ENCODE results near the gene DEAF1.

Gene DEAF1

DNA sequence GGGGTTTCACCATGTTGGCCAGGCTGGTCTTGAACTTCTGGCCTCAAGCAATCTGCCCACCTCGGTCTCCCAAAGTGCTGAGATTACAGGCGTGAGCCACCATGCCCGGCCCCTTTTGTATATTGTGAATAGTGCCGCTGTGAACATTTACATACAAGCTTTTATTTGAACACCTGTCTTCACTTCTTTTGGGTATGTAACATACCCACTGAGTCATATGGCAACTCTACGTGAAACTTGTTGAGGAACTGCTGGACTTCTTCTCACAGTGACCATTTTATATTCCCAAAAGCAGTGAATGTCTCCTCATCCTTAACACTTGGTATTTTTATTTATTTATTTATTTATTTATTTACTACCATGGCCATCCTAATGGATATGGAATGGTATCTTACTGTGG lies 64.2 kb downstream of the DEAF1 start:
- DNase-seq (ENCODE audit: low read depth, low spot score), result no peak
- TF ChIP-seq, protein P1, sequence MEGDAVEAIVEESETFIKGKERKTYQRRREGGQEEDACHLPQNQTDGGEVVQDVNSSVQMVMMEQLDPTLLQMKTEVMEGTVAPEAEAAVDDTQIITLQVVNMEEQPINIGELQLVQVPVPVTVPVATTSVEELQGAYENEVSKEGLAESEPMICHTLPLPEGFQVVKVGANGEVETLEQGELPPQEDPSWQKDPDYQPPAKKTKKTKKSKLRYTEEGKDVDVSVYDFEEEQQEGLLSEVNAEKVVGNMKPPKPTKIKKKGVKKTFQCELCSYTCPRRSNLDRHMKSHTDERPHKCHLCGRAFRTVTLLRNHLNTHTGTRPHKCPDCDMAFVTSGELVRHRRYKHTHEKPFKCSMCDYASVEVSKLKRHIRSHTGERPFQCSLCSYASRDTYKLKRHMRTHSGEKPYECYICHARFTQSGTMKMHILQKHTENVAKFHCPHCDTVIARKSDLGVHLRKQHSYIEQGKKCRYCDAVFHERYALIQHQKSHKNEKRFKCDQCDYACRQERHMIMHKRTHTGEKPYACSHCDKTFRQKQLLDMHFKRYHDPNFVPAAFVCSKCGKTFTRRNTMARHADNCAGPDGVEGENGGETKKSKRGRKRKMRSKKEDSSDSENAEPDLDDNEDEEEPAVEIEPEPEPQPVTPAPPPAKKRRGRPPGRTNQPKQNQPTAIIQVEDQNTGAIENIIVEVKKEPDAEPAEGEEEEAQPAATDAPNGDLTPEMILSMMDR (IDR thresholded peaks at IDR 0.05; ENCODE audit: insufficient read depth, low read length, missing control alignments), result no peak
- POLR2A ChIA-PET, result no interaction called here
- CTCF ChIA-PET, result no interaction called here
- no peak overlapping the region for H3K4me3 ChIP-seq (ENCODE audit: low read depth, low read length)

DNA sequence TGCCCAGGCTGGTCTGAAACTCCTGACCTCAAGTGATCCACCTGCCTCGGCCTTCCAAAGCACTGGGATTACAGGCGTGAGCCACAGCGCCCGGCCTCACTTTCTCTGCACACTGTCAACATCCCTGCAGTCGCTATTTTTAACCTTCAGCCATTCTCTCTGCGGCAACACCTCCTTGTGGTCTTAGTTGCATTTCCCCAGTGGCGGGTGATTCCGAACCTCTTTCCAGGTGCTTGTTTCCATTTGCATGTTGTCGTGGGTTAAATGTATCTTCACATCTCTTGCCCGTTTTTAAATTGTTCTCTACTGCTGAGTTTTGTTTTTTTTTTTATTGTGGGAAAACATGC lies 65.8 kb downstream of the DEAF1 start:
- TF ChIP-seq, protein P1 (IDR thresholded peaks at IDR 0.05; ENCODE audit: insufficient read depth, low read length, missing control alignments), result no peak
- DNase-seq (ENCODE audit: low read depth, low spot score), result no peak
- ChIA-PET POLR2A (no interaction called here), CTCF (interaction anchor here (1.2 kb wide), 1 partner anchor 98 kb away, joined by 4 read pairs; no protein-coding TSS in a partner anchor)
- H3K4me3 ChIP-seq (ENCODE audit: low read depth, low read length), result no peak overlapping the region

DNA sequence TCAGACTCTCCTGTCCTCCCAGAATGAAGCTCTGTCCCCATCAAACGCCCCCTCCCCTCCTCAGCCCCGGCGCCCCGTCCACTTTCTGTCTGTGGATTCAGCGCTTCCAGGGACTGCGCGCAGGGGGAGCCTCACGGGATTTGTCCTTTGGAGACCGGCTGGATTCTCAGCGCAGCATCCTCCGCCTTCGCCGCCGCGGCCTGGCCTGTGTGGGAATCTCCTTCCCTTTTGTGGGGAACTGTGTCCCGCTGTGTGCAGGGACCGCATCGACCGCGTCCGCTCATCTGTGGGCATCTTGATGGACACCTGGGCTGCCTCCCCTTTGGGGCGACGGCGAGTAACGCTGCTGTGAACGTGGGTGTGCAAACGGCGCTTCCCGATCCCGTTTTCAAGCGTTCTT lies 67.0 kb downstream of the DEAF1 start:
- POLR2A ChIA-PET, result no interaction called here

DNA sequence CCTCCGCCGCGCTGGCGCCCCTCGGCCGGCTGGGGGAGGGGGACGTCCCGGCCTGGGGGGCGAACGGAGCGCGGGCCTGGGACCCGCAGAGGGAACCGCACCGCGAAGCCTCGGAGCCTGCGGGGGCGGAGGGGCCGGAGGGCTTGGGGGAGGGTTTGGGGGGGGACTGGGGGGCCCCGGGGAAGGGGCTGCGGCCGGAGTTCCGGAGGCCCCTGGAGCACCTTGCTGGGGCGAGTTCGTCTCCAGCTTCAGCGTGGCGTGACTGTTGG lies 67.8 kb downstream of the DEAF1 start:
- TF ChIP-seq, protein P1 (IDR thresholded peaks at IDR 0.05; ENCODE audit: insufficient read depth, low read length, missing control alignments), result no peak
- H3K4me3 ChIP-seq (ENCODE audit: low read depth, low read length), result no peak overlapping the region
- POLR2A ChIA-PET, result no interaction called here
- DNase-seq (ENCODE audit: low read depth, low spot score), result no peak
- CTCF ChIA-PET, result no interaction called here

More for the DNA sequence above, 67.0 kb downstream of the DEAF1 start:
- DNase-seq (ENCODE audit: low read depth, low spot score), result no peak
- TF ChIP-seq, protein P1 (IDR thresholded peaks at IDR 0.05; ENCODE audit: insufficient read depth, low read length, missing control alignments), result no peak
- H3K4me3 ChIP-seq (ENCODE audit: low read depth, low read length), result no peak overlapping the region
- CTCF ChIA-PET, result no interaction called here

DNA sequence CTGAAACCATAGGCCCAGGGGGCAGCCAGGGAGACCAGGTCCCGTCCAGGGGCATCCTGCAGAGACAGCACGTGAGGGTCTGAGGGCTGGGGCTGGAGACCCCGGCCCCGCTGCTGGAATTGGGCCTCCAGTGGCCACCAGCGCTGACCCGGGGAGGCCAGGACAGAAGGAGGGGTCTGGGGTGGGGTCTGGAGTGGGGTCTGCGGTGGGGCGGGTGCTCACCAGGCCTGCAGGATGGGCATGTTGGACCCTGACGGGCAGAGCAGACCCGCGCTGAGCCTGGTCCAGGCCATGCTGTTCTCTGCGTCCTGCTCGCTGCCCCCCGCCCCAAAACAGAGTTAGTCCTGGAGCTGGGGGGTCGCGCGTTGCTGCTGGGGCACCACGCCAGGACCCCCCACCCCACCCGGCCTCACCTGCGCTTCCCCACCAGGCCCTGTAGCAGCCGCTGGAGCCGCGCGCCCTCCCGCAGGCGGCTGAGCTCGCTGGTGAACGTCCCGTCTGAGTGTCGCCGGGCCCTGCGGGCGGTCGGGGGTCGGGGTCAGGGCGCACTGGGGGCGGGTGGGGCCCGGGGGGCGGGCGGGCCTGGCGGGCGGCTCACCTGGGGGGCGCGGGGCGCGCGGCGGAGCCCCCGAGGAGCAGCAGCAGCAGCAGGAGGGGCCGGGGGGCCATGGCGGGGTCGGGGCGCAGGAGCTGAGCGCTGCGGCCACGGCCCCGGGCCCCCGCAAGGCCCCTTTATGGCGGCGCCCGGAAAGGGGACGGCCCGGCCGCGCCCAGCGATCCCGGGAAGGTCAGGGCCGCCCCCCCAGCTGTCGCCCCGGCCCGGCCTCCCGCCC lies 68.3 kb downstream of the DEAF1 start, which contains the start of gene SCT:
Gene SCT, minus strand, starts transcription at position 707 of the 833 bp plus-strand sequence. Its CDS starts 38 bp downstream, at position 669.
- ChIA-PET POLR2A (no interaction called here), CTCF (no interaction called here)
- H3K4me3 ChIP-seq (ENCODE audit: low read depth, low read length), result no peak within 1 kb of the TSS
- TF ChIP-seq, protein P1 (IDR thresholded peaks at IDR 0.05; ENCODE audit: insufficient read depth, low read length, missing control alignments), result no peak
- no peak for DNase-seq (ENCODE audit: low read depth, low spot score)

DNA sequence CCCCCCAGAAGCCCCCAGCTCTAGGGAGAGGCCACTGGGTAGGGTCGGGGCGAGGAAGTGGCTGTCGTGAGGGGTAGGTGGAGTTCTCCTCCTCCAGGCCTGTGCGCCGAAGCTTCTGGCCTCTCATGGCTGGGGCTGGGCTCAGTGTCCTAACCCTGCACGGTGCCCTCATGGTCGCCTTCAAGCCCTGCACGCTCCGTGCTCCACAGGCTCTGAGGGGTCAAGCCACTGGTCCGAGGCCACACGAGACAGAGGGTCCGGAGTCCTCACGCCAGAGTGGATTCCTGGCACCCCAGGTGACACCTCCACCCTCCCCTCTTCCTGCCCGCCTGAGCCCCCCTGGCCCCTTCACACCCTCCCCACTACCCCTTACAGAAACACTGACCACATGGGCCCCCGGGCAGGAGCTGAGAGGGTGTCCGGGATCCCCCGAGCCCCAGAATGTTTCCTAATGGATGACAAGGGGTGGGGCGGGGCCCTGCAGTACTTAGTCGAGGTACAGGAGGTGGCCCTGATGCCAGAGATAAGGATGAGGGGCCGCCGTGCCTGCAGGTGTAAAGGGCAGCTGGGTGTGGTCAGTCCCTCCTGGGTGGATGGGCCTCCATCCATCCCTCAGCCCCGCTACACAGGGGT lies 69.3 kb downstream of the DEAF1 start:
- ChIA-PET POLR2A (no interaction called here), CTCF (no interaction called here)
- TF ChIP-seq, protein P1 (IDR thresholded peaks at IDR 0.05; ENCODE audit: insufficient read depth, low read length, missing control alignments), result no peak
- no peak for DNase-seq (ENCODE audit: low read depth, low spot score)
- no peak overlapping the region for H3K4me3 ChIP-seq (ENCODE audit: low read depth, low read length)
